Natural killer cell (primary cell): ENCODE results near the gene GGT6. TPM values are rescaled to one million over a fixed set of nuclear protein-coding genes. Genes with fewer than 3 reads are reported as not detected.

Source experiments
- ATAC-seq, 3 donors: fragments of 150-1000 bp in 2 of 3; fragments of 200-7000 bp in 1 of 3; cut with Tn5 transposase; 1 replicate in 1 of 3; 2 replicates in 2 of 3; pipeline ENCODE4 v1.10.0; 2021; ENCODE audit warnings: mild to moderate bottlenecking in 2 of 3, moderate library complexity in 2 of 3
- DNase-seq, 2 donors: peaks; one replicate each; pipeline versions ENCODE4 v3.0.0 to v3.0.0-alpha.2; 2013 to 2021; ENCODE audit warnings: mixed read lengths in 1 of 2
- H3K27ac ChIP-seq: one replicate; pipeline ENCODE4 v1.5.1; 2013; ENCODE audit warnings: mild to moderate bottlenecking, low read length
- H3K27me3 ChIP-seq: one replicate; pipeline ENCODE4 v1.6.1; 2013; ENCODE audit warnings: low read length; ENCODE audit not compliant: control insufficient read depth, insufficient read depth
- H3K36me3 ChIP-seq: one replicate; pipeline ENCODE4 v1.6.1; 2013; ENCODE audit warnings: low read length; ENCODE audit not compliant: control insufficient read depth, insufficient read depth
- H3K4me1 ChIP-seq: one replicate; pipeline ENCODE4 v1.6.1; 2013; ENCODE audit warnings: low read length; ENCODE audit not compliant: control insufficient read depth, insufficient read depth
- H3K4me3 ChIP-seq: one replicate; pipeline ENCODE4 v1.5.1; 2013; ENCODE audit warnings: low read length
- H3K9me3 ChIP-seq: one replicate; pipeline ENCODE4 v1.6.1; 2013; ENCODE audit warnings: low read length; ENCODE audit not compliant: control insufficient read depth, insufficient read depth
- H3K27ac Mint-ChIP-seq, 2 donors: one replicate each; pipeline ENCODE4 v1.8.0; 2022; ENCODE audit warnings: mild to moderate bottlenecking in 2 of 2, mixed read lengths in 2 of 2, moderate library complexity in 1 of 2
- H3K27me3 Mint-ChIP-seq, 2 donors: one replicate each; pipeline ENCODE4 v1.8.0; 2022; ENCODE audit warnings: low read depth in 2 of 2, mixed read lengths in 2 of 2
- H3K36me3 Mint-ChIP-seq: one replicate; pipeline ENCODE4 v1.8.0; 2022; ENCODE audit warnings: mixed read lengths
- H3K4me1 Mint-ChIP-seq, 2 donors: one replicate each; pipeline ENCODE4 v1.8.0; 2022; ENCODE audit warnings: mixed read lengths in 2 of 2
- H3K4me3 Mint-ChIP-seq: one replicate; pipeline ENCODE4 v1.8.0; 2022; ENCODE audit warnings: mild to moderate bottlenecking, moderate library complexity, mixed read lengths
- H3K9me3 Mint-ChIP-seq, 2 donors: one replicate each; pipeline ENCODE4 v1.8.0; 2022; ENCODE audit warnings: mixed read lengths in 2 of 2
- WGBS: methylation state at CpG from one replicate; pipeline ENCODE4 v1.1.7; 2013; ENCODE audit warnings: missing lambda C conversion rate; ENCODE audit not compliant: insufficient coverage; 5-methylcytosine and 5-hydroxymethylcytosine counted together
- intact Hi-C: fragments of 100-400 bp; cut with micrococcal nuclease; formaldehyde crosslinking; loops from one replicate; pipeline ENCODE4 v1.14.2; 2022
- total RNA-seq, 4 donors: library from RNA; stranded (reverse); fragments of 120-200 nt in 1 of 4; gene quantifications; one replicate each; pipeline versions ENCODE4 v1.2.3 to v1.2.4, GENCODE V29; 2013 to 2022
- TF ChIP-seq, protein P1 (sequence below): fragments of 200-600 bp; IDR thresholded peaks from one replicate; pipeline ENCODE4 v1.8.0; 2022; ENCODE audit warnings: antibody characterized with exemption

The GGT6 gene
- total RNA-seq, 3 donors from 2014 or later (not counting 1 experiment from before 2014, with no cell fraction given): not detected

DNA sequence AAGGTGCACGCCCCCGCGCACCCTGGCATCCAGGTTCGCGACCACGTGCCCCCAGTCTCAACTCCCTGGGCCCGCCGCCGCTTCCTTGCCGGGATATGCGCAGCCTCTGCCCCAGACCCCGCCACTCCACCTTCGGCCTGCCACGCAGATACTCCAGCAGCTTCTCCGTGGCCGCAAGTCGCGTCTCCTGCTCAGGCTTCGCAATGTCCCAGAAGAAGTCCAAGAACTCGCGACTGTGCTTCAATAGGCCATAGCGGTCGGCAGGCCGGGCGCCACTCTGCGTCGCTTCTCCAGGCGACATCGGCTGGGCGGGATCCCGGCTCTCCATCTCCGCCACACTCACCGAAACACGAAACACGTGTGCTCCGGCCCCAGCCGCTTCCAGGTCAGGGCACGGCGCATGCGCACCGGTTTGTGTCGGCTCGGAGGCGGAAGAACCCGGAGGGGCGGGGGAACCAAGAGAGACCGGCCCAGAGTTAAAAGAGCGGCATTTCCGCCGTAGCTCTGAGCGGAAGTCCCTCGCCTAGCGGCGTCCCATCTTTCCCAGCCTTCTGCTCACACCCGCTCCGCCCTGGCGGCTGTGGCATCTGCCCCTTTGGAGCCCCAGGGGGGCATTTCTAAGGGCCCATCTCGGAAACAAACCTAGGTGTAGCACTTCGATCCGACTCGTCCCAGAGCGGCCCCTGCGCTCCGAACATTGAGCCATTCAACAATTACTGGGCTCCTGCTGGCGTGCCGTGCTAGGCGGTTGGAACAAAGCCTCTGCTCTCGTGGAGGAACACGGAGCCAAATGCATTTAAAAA, 5.2 kb downstream of the GGT6 start, which contains the start of gene MYBBP1A:
Gene MYBBP1A, minus strand, starts transcription at position 388 of the 803 bp plus-strand sequence. Its CDS starts 60 bp downstream, at position 328.
- TF ChIP-seq, protein P1, sequence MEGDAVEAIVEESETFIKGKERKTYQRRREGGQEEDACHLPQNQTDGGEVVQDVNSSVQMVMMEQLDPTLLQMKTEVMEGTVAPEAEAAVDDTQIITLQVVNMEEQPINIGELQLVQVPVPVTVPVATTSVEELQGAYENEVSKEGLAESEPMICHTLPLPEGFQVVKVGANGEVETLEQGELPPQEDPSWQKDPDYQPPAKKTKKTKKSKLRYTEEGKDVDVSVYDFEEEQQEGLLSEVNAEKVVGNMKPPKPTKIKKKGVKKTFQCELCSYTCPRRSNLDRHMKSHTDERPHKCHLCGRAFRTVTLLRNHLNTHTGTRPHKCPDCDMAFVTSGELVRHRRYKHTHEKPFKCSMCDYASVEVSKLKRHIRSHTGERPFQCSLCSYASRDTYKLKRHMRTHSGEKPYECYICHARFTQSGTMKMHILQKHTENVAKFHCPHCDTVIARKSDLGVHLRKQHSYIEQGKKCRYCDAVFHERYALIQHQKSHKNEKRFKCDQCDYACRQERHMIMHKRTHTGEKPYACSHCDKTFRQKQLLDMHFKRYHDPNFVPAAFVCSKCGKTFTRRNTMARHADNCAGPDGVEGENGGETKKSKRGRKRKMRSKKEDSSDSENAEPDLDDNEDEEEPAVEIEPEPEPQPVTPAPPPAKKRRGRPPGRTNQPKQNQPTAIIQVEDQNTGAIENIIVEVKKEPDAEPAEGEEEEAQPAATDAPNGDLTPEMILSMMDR: no peak
- peaks cover 21% of the 10 kb centered on the region for H3K4me1 ChIP-seq
- intact Hi-C loops: loop anchor here (1.0 kb wide), 1 partner anchor 10 kb away; no protein-coding TSS in a partner anchor
- Mint-ChIP-seq H3K9me3 (no peaks in the 10 kb centered on the region), H3K4me1 (peaks cover 14 to 29% of the 10 kb centered on the region in 2 donors), H3K27ac (peak within 1 kb of the TSS; percentile 97), H3K4me3 (peak within 1 kb of the TSS; percentile 96), H3K27me3 (no peaks in the 10 kb centered on the region), H3K36me3 (no peaks in the 10 kb centered on the region)
- H3K4me3 ChIP-seq: peak within 1 kb of the TSS; percentile 68
- DNase-seq (peak; percentile 96 to 99), ATAC-seq (peak; percentile 95 to 97 (median 97))
- no peaks in the 10 kb centered on the region for H3K9me3 ChIP-seq
- WGBS: under 1% methylated on average over 69 of the region's 69 CpGs
- no peaks in the 10 kb centered on the region for H3K27me3 ChIP-seq
- peaks cover 23% of the 10 kb centered on the region for H3K36me3 ChIP-seq
- peak within 1 kb of the TSS; percentile 81 for H3K27ac ChIP-seq

DNA sequence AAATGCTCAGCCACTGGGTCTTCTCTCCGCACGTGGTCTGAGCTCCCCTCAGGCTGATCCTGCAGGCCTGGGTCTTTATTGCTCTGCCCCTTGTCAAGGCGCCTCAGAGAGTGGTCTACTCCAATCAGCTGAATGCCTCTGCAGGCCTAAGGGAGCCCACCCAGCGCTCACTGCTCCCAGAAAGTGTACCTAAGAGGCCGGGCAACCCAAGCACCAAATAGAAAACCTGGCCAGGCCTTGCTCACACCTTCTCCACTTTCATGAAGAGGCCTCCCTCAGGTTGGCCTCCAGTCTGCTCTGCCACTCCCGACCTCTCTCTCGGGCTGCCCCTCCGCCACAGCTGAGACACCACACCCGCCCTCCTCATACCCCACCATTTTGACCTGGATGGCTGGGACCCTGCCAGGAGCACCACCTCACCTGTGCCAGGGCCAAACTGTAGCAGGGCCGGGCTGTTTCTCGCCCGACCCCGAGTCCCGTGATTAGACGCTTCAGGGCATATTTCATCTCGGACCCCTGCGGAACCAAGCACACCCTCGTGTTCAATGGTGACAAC, 5.9 kb downstream of the GGT6 start:
- peaks cover 28% of the 10 kb centered on the region for H3K36me3 ChIP-seq
- ATAC-seq (no peak), DNase-seq (no peak)
- H3K27me3 ChIP-seq: no peaks in the 10 kb centered on the region
- H3K36me3 Mint-ChIP-seq: no peaks in the 10 kb centered on the region
- 15% methylated on average over 18 of the region's 18 CpGs for WGBS
- no peaks in the 10 kb centered on the region for H3K27me3 Mint-ChIP-seq
- H3K4me1 Mint-ChIP-seq: peaks cover 14 to 29% of the 10 kb centered on the region in 2 donors
- peak overlapping the region; percentile 97 for H3K27ac Mint-ChIP-seq
- H3K9me3 Mint-ChIP-seq: no peaks in the 10 kb centered on the region
- no peaks in the 10 kb centered on the region for H3K9me3 ChIP-seq
- peaks cover 21% of the 10 kb centered on the region for H3K4me1 ChIP-seq
- no peak overlapping the region for H3K27ac ChIP-seq
- peak overlapping the region; percentile 96 for H3K4me3 Mint-ChIP-seq
- intact Hi-C loops: no loop called here
- TF ChIP-seq, protein P1: no peak
- peak overlapping the region; percentile 68 for H3K4me3 ChIP-seq

DNA sequence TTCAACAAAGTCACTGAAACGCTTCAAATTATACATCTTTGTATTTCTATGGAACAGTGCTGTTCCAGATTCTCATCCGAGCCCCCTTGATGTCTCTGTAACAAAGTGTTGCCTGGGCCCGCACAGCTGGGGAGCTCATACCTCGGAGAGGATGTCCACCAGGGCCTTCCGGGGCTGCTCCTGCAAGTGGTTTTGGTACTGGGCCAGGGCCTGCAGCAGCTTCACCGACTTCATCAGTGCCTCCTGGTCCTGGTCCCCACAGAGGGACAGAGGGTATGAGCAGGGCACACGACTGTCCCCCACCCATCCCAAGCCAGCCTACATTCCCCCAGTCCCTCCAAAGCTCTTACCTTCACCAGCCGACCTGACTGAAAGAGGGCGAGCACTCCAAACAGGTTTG, 6.7 kb downstream of the GGT6 start:
- Mint-ChIP-seq H3K36me3 (no peaks in the 10 kb centered on the region), H3K4me1 (peaks cover 14 to 29% of the 10 kb centered on the region in 2 donors), H3K27ac (no peak overlapping the region), H3K4me3 (peak overlapping the region; percentile 47), H3K27me3 (no peaks in the 10 kb centered on the region), H3K9me3 (no peaks in the 10 kb centered on the region)
- TF ChIP-seq, protein P1: no peak
- Histone ChIP-seq H3K27me3 (no peaks in the 10 kb centered on the region), H3K4me1 (peaks cover 21% of the 10 kb centered on the region), H3K9me3 (no peaks in the 10 kb centered on the region), H3K36me3 (peaks cover 35% of the 10 kb centered on the region), H3K4me3 (no peak overlapping the region), H3K27ac (no peak overlapping the region)
- DNase-seq: no peak
- no peak for ATAC-seq
- 88% methylated on average over 9 of the region's 9 CpGs for WGBS
- intact Hi-C loops: no loop called here
